ENCODE results near the gene NDUFA13.
A peak's percentile ranks its signal among the peaks of the same experiment; 100 is the strongest.

Gene NDUFA13

DNA sequence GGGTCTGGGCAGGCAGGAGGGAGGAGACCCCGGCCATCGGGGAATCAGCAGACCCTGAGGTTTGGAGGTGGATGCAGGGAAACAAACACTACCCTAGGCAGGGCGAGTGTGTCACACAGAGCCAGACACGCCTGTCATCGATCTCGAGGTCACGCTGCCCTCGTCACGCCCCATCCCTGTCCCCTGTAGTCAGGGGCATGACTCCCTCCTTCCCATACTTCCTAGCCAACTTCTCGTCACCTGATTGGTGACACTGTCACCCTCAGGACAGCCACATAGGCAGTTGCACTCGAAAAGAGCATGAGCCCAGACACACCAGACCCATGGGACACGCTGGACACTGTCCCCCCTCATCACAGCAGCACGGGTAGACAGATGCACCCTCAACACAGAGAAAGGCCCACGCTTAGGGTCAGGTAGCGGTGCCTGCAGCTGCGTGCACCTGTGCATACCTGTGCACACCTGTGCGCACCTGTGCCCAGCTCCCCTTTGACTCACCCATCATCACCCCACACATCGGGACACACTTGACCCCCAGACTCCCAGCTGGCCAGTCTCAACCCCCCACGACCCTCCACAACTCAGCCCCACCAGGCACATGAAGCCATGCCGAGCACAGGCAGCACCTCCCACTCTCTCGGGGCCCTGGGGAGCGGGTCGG is 33.9 kb downstream of the NDUFA13 start:
- no peak for DNase-seq

DNA sequence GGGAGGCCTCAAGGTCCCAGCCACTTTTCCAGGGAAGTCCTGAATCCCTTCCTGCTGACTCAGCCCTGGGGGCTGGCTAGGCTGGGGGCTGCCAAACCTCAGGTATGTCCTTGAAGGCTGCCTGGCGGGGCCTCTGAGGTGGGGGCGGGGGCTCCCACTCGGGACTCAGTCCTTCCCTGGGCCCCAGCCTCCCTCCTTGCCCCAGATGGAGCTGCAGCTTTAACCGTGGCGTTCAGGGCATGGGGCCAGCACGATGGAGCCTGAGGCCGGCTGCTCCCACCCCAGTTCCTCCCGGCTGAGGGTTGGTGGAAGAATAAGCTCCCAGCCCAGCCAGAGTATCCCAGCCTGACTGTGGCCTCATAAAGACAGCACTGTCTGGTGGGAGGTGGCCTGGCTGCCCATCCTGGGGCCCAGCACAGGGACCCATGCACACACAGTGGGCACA is 34.5 kb downstream of the NDUFA13 start:
- no peak for DNase-seq

DNA sequence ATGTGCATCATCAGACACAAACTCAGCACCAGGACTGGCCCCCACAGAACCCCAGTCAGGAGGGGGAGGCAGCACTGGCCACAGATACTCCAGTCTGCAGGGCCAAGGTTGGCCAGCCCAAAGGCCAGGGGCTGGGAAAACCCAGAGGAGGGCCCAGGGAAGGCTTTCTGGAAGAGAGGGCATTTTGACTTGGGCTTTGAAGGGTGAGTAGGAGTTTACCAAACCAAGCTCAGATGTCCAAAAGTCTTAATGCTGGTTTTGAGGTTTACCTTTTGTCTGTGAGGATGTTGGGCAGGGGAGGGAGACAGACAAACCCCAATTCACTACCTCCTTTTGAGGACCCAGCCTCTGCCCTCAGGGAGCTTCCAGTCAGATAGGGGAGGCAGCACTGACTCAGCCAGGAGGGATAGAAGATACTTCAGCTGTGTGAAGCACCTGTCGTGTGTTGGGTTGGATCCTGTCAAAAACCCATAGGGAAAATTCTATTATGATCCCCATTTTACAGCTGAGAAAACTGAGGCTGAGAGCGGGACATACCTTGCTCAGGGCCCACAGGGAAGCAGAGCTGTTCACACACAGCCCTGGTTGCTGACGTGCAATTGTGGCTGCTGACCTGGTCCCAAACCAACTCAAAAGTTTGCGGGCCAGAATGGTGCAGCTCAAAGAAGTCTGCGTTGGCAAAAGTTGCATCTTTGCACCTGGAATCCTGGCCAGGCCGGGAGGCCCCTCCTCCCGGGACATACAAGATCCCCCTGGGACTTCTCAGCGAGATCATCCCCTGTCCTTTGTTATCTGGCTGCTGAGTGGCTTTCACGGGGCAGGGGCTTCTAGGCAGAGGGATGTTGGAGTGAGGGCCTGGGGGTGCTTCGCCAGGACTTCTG is 35.2 kb downstream of the NDUFA13 start:
- no peak for DNase-seq

DNA sequence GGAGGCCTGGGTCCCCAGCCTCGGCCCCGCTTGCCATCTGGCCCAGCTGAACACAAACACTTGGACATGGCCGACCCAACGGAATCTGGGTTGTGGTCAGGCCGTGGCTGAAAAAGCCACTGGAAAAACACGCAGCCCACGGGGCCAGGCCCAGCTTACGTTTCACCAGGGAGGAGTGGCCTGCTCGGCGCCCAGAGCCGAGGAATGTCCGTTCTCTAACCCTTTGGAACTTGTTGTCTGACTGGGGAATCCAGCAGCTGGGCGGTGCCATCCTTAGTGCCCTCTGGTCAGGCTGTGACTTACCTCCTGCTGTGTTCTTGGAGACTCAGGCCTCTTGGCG is 35.8 kb downstream of the NDUFA13 start:
- no peak for DNase-seq

DNA sequence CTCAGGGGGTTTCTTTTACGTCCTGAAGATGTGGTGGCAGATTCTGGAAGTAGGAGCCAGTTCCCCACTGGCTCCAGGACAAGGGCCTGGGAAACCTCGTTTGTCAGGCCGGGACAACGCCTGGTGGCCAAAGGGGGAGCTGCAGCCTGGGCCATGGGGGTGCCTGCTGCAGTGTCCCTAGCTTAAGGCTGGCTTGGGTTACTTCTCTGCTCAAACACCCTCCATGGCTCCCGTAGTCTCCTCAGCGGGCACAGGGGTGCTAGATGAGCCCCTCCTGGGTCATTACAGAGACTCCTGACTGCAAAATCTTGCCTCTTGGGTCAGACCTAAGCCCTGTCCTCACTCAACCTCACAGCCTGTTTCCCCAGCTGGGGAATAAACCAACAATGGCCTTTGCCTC is 36.8 kb downstream of the NDUFA13 start:
- DNase-seq = peak; percentile 27

DNA sequence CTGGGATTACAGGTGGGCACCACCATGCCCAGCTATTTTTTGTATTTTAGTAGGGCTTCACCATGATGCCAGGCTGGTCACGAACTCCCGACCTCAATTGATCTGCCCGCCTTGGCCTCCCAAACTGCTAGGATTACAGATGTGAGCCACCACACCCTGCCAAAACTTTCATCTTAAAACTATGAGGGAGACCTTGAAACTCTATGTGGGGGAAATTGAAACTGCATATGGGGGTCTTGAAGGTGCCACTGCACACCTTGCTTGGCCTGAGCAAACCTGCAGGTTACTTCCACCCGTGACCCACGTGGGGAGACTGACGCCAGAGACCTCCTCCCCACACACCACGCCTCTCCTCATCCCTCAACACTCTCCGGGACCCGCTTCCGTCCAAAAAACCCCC is 37.6 kb downstream of the NDUFA13 start:
- no peak for DNase-seq

DNA sequence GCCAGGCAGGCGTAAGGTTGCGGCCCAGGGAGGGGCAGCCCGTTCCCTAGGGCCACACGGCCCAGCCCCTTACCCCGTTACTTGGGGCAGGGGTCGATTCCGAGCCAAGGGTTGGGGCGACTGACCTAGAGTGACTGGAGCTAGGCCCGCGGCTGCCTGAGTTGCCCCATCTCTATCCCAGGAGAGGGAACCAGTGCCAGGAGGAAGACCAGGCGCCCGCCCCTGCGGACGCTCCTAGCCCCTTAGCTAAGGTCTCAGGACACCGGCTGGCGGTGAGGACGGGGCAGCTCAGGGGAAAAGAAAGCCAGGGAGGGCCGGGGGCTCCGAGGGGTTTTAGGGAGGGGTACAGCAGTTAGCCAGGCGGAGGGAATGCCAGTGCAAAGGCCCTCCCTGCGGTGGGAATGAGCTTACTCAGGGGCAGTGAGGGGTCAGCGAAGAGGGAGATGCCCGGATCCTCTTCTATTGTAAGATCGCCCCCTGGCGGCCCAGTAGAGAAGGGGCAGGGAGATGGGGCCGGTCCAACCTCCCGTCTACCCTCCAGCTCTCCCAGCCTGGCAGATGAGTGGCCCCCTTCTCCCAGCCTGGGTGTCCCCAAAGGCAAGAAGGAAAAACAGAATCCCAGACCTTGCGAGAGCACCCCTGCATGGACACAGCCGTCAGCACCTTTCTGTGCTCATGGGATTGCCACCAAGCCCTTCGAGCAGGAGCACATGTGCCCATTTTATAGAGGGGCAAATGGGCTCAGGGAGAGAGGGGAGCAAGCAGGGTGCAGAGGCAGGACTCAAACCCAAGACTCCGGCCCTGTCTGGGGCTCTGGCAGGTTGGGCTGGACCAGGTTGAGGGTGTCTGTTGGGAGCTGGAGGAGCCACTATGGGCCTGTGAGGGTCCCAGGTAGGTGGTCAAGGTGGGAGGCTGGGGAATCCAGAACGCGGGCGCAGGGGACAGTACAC is 38.3 kb downstream of the NDUFA13 start:
- peak; percentile 58 for DNase-seq

DNA sequence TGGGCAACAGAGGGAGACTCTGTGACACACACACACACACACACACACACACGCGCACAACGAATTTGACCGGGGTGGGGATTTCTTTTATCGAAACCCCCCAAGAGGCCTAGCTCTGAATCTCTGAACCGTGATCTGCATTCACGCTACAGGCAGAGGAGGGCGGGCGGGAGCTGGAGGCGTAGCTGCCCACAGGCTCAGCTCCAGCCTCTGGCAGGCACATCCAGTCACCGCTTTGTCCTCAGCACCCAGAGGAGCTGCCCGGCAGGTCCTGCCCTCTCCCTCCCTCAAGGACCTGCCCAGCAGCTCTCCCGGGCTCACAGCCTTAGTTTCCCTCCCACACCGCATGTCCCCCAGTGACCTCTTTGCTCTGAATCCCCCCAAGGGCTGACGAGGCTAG is 42.0 kb downstream of the NDUFA13 start:
- DNase-seq = no peak

DNA sequence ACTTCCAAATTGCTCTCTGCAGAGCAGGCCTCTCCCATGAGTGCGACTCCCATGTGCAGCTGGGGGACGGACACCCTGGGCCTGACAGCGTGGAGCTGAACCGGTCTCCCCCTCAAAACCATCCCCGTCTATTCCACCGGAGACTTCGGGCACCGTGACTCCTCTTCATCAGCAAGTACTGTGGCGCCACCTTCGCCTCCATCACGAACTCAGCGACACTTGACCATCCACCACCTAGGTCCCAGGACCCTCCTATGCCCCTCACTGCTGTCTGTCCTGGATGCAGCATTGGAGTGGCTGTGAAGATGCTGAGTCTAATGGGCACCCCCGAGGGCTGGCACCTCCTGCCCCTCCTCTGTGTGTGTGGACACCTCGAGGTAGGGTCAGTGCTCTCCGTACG is 42.6 kb downstream of the NDUFA13 start:
- no peak for DNase-seq

DNA sequence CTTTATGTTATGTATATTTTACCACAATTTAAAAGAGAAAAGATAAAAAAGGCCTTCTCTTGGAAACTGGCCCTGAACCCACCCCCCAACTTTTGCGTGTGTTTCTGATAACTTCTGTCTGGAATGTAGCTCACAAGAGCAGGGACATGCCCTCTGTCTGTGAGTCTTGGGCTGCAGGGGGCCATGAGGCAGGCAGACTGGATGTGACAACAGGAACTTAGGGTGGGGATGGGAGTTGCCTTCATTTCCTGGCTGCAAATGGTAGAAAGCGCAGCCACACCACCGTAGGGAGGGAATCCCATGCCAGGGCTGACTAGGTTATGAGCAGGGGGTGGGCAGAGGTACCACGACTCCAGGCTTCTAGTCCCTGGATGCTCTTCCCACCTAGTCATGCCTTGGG is 43.9 kb downstream of the NDUFA13 start:
- no peak for DNase-seq

DNA sequence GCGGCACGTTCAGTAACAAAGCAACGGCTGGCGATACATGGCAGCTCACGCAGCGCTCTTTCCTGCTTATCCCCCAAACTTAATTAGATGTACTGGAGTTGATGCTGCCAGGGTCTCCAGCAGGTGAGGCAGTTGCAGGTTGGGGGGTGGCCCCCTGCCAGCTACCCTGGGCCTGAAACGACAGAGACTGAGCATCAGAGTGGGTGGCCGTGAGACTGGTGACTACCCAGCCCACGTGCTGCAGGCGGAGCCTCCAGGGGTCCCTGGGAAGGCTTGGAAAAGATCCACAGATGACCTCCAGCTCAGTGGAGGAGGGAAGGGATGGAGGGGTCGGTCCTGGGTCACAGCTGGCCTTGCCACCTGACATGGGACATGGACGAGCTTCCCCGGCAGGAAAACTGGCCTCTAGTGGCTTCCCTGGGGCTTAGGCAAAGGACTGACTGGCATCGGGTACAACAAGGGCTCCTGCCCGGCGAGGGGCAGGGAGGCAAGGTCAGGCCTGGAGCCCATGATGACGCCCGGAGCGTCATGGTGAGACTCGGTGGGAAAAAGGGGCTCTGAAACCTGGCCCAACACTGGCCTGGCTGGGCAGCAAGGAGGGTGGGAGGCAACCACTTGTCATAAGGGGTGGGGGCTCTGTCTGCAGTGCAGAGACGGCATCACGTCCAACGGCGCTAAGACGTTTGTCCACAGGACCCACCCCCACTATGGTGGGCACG is 46.1 kb downstream of the NDUFA13 start:
- DNase-seq = no peak

DNA sequence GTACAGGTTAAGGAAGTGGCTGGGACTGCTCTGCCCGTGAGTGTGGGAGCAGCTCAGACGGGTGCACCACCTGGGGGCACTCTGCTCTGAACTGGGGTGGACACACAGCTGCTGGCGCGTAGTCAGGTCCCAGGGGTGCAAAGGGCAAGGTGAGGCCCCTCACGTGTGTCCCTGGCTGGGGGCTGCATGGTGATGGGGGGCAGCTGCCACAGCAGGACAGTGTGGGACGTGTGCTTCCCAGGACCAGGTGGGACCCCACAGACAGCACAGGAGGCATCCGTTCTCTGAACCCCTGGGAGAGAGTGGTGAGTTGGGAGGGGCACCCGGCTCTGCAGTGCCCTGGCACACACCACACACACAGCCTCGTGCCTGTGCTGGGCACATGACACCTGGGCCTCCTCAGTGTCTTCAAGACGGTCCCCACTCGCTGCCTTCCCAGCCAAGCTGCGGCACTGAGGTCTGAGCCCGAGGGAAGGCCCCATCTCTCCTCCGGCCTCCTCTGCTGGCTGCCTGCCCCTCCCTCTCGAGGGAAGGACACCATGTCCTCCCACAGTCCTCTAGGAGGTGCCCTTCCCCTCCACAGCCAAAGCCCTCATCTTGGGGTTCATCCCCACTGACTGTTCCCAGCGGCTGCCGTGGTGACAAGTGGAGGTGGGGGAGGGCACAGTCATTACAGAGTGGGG is 46.8 kb downstream of the NDUFA13 start:
- DNase-seq = peak; percentile 27

DNA sequence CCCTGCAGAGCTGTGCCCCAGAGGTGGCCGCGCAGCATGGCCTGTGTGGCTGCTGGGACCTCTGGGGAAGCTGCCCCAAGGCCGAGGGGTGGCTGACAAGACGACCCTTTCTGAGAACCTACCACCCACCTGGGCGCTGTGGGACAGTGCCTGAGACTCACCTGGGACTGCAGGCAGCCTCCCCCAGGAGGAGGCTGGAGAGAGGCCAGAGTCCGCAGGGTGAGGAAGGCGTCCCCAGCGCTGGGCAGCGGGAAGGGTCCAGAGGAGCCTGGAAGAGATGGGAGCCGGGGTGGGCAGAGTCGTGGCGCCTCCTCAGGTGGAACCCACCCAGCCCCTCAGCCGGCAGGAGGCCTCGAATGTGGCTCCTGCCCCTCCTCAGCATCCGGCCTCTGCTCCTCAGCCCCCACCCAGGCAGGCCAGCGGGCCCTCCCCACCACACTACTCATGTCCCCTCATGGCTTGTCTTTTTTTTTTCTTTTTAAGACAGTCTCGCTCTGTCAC is 47.4 kb downstream of the NDUFA13 start:
- DNase-seq = no peak

DNA sequence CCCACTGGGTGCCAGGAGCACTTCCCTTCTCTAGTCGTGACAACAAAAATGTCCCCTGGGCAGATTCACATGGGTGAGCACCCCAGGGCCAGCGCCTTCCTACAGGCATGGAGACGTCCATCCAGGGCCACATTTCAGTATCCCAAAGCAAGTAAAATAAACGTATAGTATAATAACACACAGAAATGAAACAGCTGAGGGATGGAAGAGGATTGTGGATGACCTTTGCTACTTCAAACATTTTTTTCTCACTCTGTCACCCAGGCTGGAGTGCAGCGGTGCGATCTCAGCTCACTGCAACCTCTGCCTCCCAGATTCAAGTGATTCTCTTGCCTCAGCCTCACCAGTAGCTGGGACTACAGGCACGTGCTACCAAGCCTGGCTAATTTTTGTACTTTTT is 50.3 kb downstream of the NDUFA13 start:
- no peak for DNase-seq

DNA sequence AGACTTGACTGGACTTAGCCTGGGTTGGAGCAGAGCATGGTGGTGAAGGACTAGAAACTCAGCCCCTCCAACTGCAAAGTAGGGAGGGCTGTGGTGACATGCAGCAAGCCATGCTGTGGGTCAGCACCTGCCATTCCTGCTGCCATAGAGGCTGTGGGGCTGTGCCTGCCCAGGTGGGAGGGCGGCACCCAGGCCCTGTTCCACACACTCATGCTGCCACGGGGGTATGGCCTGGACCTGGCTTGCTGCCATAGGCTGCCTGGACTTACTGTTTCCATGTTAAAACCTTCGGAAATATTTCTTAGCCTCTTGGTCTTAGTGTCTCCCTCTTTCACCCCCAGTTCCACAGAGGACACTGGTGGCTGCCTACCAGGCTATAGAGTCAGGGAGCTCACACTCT is 51.4 kb downstream of the NDUFA13 start:
- no peak for DNase-seq

DNA sequence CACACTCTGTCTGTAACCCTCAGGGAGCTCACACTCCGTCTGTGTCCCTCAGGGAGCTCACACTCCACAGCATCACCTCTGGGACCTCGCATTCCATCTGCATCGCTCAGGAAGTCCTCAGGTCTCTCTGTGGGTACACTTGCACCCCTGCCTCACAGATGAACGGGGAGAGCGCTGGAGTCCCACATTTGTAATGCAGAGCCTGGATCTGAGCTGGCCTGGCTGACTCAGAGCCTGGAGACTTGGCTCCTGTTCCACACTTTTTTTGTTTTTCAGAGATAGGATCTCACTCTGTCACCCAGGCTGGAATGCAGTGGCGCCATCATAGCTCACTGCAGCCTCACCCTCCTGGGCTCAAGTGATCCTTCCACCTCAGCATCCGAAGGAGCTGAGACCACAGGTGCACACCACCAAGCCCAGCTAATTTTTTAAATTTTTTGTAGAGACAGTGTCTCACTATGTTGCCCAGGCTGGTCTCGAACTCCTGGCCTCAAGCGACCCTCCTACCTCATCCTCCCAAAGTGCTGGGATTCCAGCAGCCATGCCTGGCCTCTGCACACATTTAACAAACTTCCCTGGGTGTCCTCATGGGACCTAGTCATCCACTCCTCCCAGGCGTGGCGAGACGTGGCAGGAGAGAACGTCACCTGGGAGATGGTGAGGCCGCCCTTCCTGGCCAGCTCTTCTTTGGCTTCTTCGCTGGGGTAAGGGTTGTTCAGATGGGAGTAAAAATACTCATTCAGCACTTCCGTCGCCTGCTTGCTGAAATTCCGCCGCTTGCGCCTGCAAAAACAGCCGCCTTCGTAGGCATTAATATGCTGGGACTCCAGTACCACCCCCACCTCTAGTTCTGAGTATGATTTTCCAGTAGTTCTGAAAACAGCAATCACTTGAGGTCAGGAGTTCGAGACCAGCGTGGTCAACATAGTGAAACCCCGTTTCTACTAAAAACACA is 53.1 kb downstream of the NDUFA13 start:
- DNase-seq = no peak

DNA sequence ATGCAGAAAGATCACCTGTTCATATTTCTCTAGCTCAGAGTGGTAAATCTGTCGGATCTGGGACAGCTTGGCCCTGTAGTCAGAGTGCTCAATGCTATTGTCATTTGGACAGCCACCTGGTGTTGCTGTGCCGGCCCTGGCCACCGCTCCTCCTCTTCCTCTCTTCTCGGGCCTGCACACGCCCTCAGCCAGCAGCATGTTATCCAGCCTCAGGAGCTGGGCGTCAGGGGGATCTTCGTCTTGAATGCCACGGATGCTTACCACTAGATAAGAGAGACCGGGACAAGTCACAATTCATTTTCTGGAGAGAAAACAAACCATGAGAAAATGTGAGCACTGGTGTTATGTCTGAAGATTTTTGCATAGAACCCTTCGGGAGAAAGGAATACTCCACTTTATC is 54.5 kb downstream of the NDUFA13 start:
- DNase-seq = no peak

DNA sequence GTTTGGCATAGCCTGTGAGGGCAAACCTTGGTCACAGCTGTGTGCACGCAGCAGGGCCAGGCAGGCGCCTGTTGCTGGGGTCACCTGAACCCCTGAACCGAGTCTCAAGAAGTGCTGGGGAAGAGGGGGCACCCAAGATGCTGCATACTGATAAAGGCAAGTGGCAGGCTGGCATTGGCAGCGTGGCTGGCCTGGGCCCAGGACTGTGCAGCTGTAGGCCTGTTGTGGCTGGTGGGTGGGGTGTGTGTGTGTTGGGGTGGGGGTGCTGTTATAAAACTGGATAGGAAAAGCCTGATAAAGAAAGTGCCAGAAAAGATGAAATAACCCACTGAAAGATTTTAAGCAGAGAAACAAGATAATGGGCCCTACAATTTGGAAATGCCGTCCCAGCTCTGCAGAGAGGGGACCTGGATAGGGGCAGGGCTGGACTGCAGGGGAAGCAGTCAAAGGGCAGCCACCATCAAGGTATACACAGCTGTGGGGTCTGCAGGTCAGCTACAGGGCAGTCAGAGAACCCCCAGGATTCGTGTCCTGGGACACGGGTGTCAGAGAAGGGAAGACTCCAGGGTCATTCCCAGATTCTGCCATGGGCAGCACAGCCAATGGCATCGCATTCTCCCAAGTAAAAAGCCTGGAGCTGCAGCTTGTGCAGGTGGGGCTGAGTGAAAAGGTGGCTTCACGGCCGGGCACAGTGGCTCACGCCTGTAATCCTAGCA is 55.2 kb downstream of the NDUFA13 start:
- no peak for DNase-seq

DNA sequence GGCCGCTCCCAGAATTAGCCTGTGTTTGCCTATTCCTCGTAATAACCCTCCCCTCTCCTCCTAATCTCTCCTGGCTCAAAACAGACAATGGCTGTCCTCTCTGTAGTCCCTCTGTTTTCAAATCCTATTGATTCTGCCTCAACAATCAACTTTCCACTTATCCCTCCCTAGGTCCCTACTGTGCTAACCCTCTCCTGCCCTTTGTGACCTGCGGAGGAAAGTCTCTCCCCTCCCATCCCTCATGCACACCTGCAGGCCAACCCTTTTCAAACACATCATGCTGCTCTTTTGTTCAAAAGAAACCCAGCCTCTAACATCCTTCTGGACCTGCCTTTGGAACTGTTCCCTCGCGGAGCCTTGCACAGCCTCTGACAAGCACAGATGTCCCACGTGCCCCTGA is 59.4 kb downstream of the NDUFA13 start:
- no peak for DNase-seq

Measured in activated gamma-delta T cell treated with Interleukin-2 at 50 U/mL for 16 hours (primary cell).